Measurements from ENCODE around the gene RRN3. TPM values are rescaled to one million over a fixed set of nuclear protein-coding genes. Genes with fewer than 3 reads are reported as not detected.
A peak's percentile ranks its signal among the peaks of the same experiment; 100 is the strongest.
"Not testable (repeated sequence)": the region's sequence is repeated elsewhere in the genome, so short reads cannot be mapped to it uniquely, and the experiment has no call there.

Gene RRN3
- total and polyA plus RNA-seq, 9 of the 15 experiments (the other 6 are each of a cell fraction or from before 2014, with no cell fraction given), result 22.2 to 49.5 (median 28.4) TPM

GRCh38 chr16:15016951-15017580, 77.0 kb downstream of the RRN3 start:
- ATAC-seq (peak; percentile 68), DNase-seq (ENCODE audit: extremely low read depth in 1 of 4, low spot score in 3 of 4) (peak in 1 of 4 experiments; percentile 31), FAIRE-seq (peak; percentile 65)
- H3K9me3 ChIP-seq (replicated peaks; ENCODE audit: control insufficient read depth, insufficient read depth, low read depth, low read length); intact Hi-C loops (cut with micrococcal nuclease); POLR2A ChIA-PET; CTCF ChIA-PET (ENCODE audit: low intra/inter-chr PET ratio); H3K9me1 ChIP-seq (ENCODE audit: control insufficient read depth, insufficient read depth, low read length); H3K4me2 ChIP-seq (ENCODE audit: insufficient read depth, low read length); H3K4me1 ChIP-seq (replicated peaks in 1 of 2; ENCODE audit: control insufficient read depth in 2 of 2, insufficient read depth in 2 of 2, low read length in 2 of 2); H4K20me1 ChIP-seq (replicated peaks; ENCODE audit: control insufficient read depth, insufficient read depth, low read length); H2AFZ ChIP-seq (ENCODE audit: low read depth, low read length); H3K27me3 ChIP-seq (ENCODE audit: control insufficient read depth in 2 of 2, insufficient read depth in 2 of 2, low read length in 2 of 2); H3K9ac ChIP-seq (ENCODE audit: insufficient read depth in 1 of 2, low read depth in 2 of 2, low read length in 2 of 2); H3K4me3 ChIP-seq; H3K79me2 ChIP-seq (ENCODE audit: control insufficient read depth, insufficient read depth, low read length); in situ Hi-C loops (cut with MboI): not testable (repeated sequence)
- Histone ChIP-seq H3K27ac (ENCODE audit: extremely low read depth, low read depth, low read length) (0 out of 3 replicates have a peak overlapping the region, but pooled peaks have one; percentile 18), H3K36me3 (ENCODE audit: control insufficient read depth, insufficient read depth, low read length) (peaks cover 47% of the 10 kb centered on the region)
- TF ChIP-seq FOXK2 (conservative IDR thresholded peaks at IDR 0.05 in 1 of 2, IDR thresholded peaks at IDR 0.05 in 1 of 2; ENCODE audit: low read depth in 2 of 2) (peak; percentile 29 to 49; a peak in 1 of 4 replicates), DACH1 (IDR thresholded peaks at IDR 0.05; ENCODE audit: partially characterized antibody) (peak; percentile 74), MNT (conservative IDR thresholded peaks at IDR 0.05) (peak in 1 of 2 experiments; percentile 59; a peak in 3 of 4 replicates), CREM (IDR thresholded peaks at IDR 0.05; ENCODE audit: low read depth) (0 out of 2 replicates have a peak, but pooled peaks have one; percentile 22), FOXA3 (CRISPR knock-in tag; conservative IDR thresholded peaks at IDR 0.05 in 1 of 2, IDR thresholded peaks at IDR 0.05 in 1 of 2) (peak; percentile 14 to 52; a peak in 1 of 4 replicates), TFAP4 (CRISPR knock-in tag; IDR thresholded peaks at IDR 0.05; ENCODE audit: borderline replicate concordance) (peak; percentile 92), ZNF318 (IDR thresholded peaks at IDR 0.05; ENCODE audit: borderline replicate concordance in 1 of 2, low read depth in 1 of 2) (peak in 1 of 2 experiments; percentile 21; a peak in 1 of 4 replicates)
- 37% methylated on average over 4 of the region's 4 CpGs for WGBS (ENCODE audit: insufficient coverage, low coverage, missing lambda C conversion rate)
- TSS peak; percentile 8 for BruUV-seq (replicated peaks)
